Liver (tissue), 3 donors: ENCODE results near the gene APOD.

Experiments used
- CTCF ChIP-seq: fragments of 150-350 bp; IDR thresholded peaks from 2 replicates; pipeline ENCODE4 v1.5.1; 2017; ENCODE audit warnings: improper control_type of control experiment, low read depth, low read length; ENCODE audit not compliant: missing input control
- JUND ChIP-seq, 2 donors: IDR thresholded peaks; 2 replicates each; pipeline ENCODE4 v1.6.1; 2016; ENCODE audit warnings: antibody characterized with exemption in 2 of 2
- MAX ChIP-seq: IDR thresholded peaks from 2 replicates; pipeline ENCODE4 v1.6.1; 2016; ENCODE audit warnings: antibody characterized with exemption
- RAD21 ChIP-seq, 2 donors: IDR thresholded peaks; 2 replicates each; pipeline ENCODE4 v1.6.1; 2016; ENCODE audit warnings: antibody characterized with exemption in 2 of 2, mild to moderate bottlenecking in 2 of 2
- REST ChIP-seq: IDR thresholded peaks from 2 replicates; pipeline ENCODE4 v1.6.1; 2016; ENCODE audit warnings: antibody characterized with exemption, mild to moderate bottlenecking
- RXRA ChIP-seq, 2 donors: IDR thresholded peaks; 2 replicates each; pipeline ENCODE4 v1.6.1; 2017 to 2018; ENCODE audit warnings: antibody characterized with exemption in 2 of 2, mild to moderate bottlenecking in 1 of 2
- TAF1 ChIP-seq: conservative IDR thresholded peaks from 2 replicates; pipeline ENCODE4 v1.6.1; 2016; ENCODE audit warnings: antibody characterized with exemption, mild to moderate bottlenecking
- ZBTB33 ChIP-seq: IDR thresholded peaks from 2 replicates; pipeline ENCODE4 v1.6.1; 2016; ENCODE audit warnings: antibody characterized with exemption
- donor health status: healthy.
- donor health status: healthy.

GRCh38 chr3:195583831-195584542 is at the start of gene APOD:
- TF ChIP-seq CTCF = no peak
- no peak for TF ChIP-seq MAX
- TF ChIP-seq RXRA (IDR thresholded peaks at IDR 0.05) = no peak
- TF ChIP-seq TAF1 = no peak
- TF ChIP-seq RAD21 (IDR thresholded peaks at IDR 0.05) = no peak
- no peak for TF ChIP-seq ZBTB33
- no peak for TF ChIP-seq REST
- no peak for TF ChIP-seq JUND (IDR thresholded peaks at IDR 0.05)
